Stomach (tissue), 9 donors: ENCODE measurements around the gene PSD4. TPM values are rescaled to one million over a fixed set of nuclear protein-coding genes. Genes with fewer than 3 reads are reported as not detected.
A peak's percentile ranks its signal among the peaks of the same experiment; 100 is the strongest.

Experiments
- DNase-seq, 2 donors: peaks; one replicate each; pipeline versions ENCODE4 v3.0.0 to v3.0.0-alpha.2; 2013 to 2019
- H3K27ac ChIP-seq, 5 donors: fragments of 200-600 bp in 4 of 5; sonication (generic) in 4 of 5; one replicate each; pipeline ENCODE4 v1.5.1; 2013 to 2019; ENCODE audit warnings: mild to moderate bottlenecking in 1 of 5, moderate library complexity in 1 of 5
- H3K27me3 ChIP-seq, 3 donors: fragments of 200-600 bp; sonication (generic); one replicate each; pipeline ENCODE4 v1.5.1; 2017 to 2019; ENCODE audit warnings: mixed run types in 1 of 3
- H3K36me3 ChIP-seq, 4 donors: fragments of 200-600 bp; sonication (generic); 1 replicate in 3 of 4; 2 replicates in 1 of 4; pipeline ENCODE4 v1.5.1; 2016 to 2019
- H3K4me1 ChIP-seq, 4 donors: fragments of 200-600 bp; sonication (generic); one replicate each; pipeline ENCODE4 v1.5.1; 2016 to 2019
- H3K4me3 ChIP-seq, 4 donors: fragments of 200-600 bp; sonication (generic) in 3 of 4; one replicate each; pipeline ENCODE4 v1.5.1; 2016 to 2019; ENCODE audit warnings: mild to moderate bottlenecking in 1 of 4
- H3K9me3 ChIP-seq, 4 donors: fragments of 200-600 bp; sonication (generic); one replicate each; pipeline ENCODE4 v1.5.1; 2016 to 2019
- CTCF ChIP-seq, 7 experiments: fragments of 450-650 bp in 4 of 7; fragments of 200-600 bp in 3 of 7; sonication (generic) in 3 of 7; IDR thresholded peaks; one replicate each; pipeline ENCODE4 v1.5.1; 2016 to 2019; ENCODE audit warnings: antibody characterized with exemption in 7 of 7, control low read depth in 2 of 7, mild to moderate bottlenecking in 1 of 7
- EP300 ChIP-seq: sonication (generic); formaldehyde crosslinking; IDR thresholded peaks from one replicate; pipeline ENCODE4 v1.6.1; 2017; ENCODE audit warnings: antibody characterized with exemption
- POLR2A ChIP-seq, 4 donors: fragments of 450-650 bp; IDR thresholded peaks; one replicate each; pipeline ENCODE4 v1.6.1; 2016; ENCODE audit warnings: antibody characterized with exemption in 4 of 4, control low read depth in 2 of 4, mild to moderate bottlenecking in 1 of 4, moderate library complexity in 1 of 4
- POLR2AphosphoS5 ChIP-seq, 3 donors: sonication (generic); formaldehyde crosslinking; IDR thresholded peaks; one replicate each; pipeline ENCODE4 v1.6.1; 2016; ENCODE audit warnings: antibody characterized with exemption in 3 of 3
- WGBS, 5 donors: extraction: QIAGEN DNeasy Blood & Tissue Kit in 3 of 5; methylation state at CpG; one replicate each; pipeline versions ENCODE4 v1.1.5 to v1.1.7; 2013 to 2018; 5-methylcytosine and 5-hydroxymethylcytosine counted together
- intact Hi-C: fragments of 100-400 bp; cut with DNase I; formaldehyde crosslinking; loops from one replicate; pipeline ENCODE4 v1.15.1; 2023; ENCODE audit warnings: low total_unique reads
- polyA plus RNA-seq, 3 donors: library from polyadenylated mRNA; stranded (reverse); fragments of 200-250 nt; gene quantifications; one replicate each; pipeline ENCODE4 v1.2.3, GENCODE V29; 2013
- total RNA-seq, 5 donors: library from RNA; depleted of rRNA; stranded (reverse); fragments of >200 nt; gene quantifications; one replicate each; pipeline versions ENCODE4 v1.1.0 to v1.2.3, GENCODE V29; 2014 to 2016
- donor health status: healthy with polysubstance abuse.
- donor health status: Bipolar disorder and iron deficiency.
- donor health status: healthy.

PSD4 gene
- total and polyA plus RNA-seq, 8 donors, result 19.9 to 146 (median 36.4) TPM

- no peak overlapping the region for H3K4me3 ChIP-seq
- peak in 1 of 2 donors; percentile 90 for DNase-seq
- intact Hi-C loops, result no loop called here
- H3K4me1 ChIP-seq, result peaks cover 22 to 55% (median 43%) of the 10 kb centered on the region in 4 donors
- H3K9me3 ChIP-seq, result no peaks in the 10 kb centered on the region
- WGBS, 5 donors, result 27 to 44% (median 35%) methylated on average over 12 of the region's 12 CpGs
- H3K27ac ChIP-seq, result peak overlapping the region; percentile 23 to 79 (median 63)
- TF ChIP-seq POLR2A (IDR thresholded peaks at IDR 0.05), result no peak
- no peak for TF ChIP-seq CTCF (IDR thresholded peaks at IDR 0.05)
- no peak for TF ChIP-seq EP300
- TF ChIP-seq POLR2AphosphoS5 (IDR thresholded peaks at IDR 0.05), result no peak
- H3K27me3 ChIP-seq, result no peaks in the 10 kb centered on the region
- H3K36me3 ChIP-seq, result no peaks in the 10 kb centered on the region
Measured at GRCh38 chr2:113225263-113226259, 51.8 kb downstream of the PSD4 start.

GRCh38 chr2:113226462-113226861, 52.7 kb downstream of the PSD4 start:
- H3K9me3 ChIP-seq, result no peaks in the 10 kb centered on the region
- peaks cover 27 to 61% (median 46%) of the 10 kb centered on the region in 4 donors for H3K4me1 ChIP-seq
- DNase-seq, result no peak
- no peak overlapping the region for H3K4me3 ChIP-seq
- TF ChIP-seq EP300 (no peak), POLR2AphosphoS5 (IDR thresholded peaks at IDR 0.05) (no peak), CTCF (IDR thresholded peaks at IDR 0.05) (no peak), POLR2A (IDR thresholded peaks at IDR 0.05) (no peak)
- H3K27me3 ChIP-seq, result no peaks in the 10 kb centered on the region
- no peaks in the 10 kb centered on the region for H3K36me3 ChIP-seq
- WGBS, 5 donors, result 75 to 92% (median 78%) methylated on average over 4 of the region's 4 CpGs
- intact Hi-C loops, result no loop called here
- H3K27ac ChIP-seq, result peak overlapping the region in 2 of 5 donors; percentile 63 to 65

GRCh38 chr2:113227290-113227689, 53.5 kb downstream of the PSD4 start:
- Histone ChIP-seq H3K27me3 (no peaks in the 10 kb centered on the region), H3K4me1 (peaks cover 21 to 59% (median 42%) of the 10 kb centered on the region in 4 donors), H3K27ac (peak overlapping the region in 2 of 5 donors; percentile 45 to 46), H3K4me3 (no peak overlapping the region), H3K36me3 (no peaks in the 10 kb centered on the region), H3K9me3 (no peaks in the 10 kb centered on the region)
- 35 to 68% (median 45%) methylated on average over 1 of the region's 1 CpG for WGBS, 5 donors
- DNase-seq, result no peak
- intact Hi-C loops, result no loop called here
- TF ChIP-seq EP300, result no peak
- no peak for TF ChIP-seq POLR2AphosphoS5 (IDR thresholded peaks at IDR 0.05)
- no peak for TF ChIP-seq POLR2A (IDR thresholded peaks at IDR 0.05)
- no peak for TF ChIP-seq CTCF (IDR thresholded peaks at IDR 0.05)

- Histone ChIP-seq H3K4me1 (peaks cover 21 to 59% (median 42%) of the 10 kb centered on the region in 4 donors), H3K27ac (peak overlapping the region in 4 of 5 donors; percentile 45 to 77 (median 52)), H3K27me3 (no peaks in the 10 kb centered on the region), H3K4me3 (no peak overlapping the region), H3K9me3 (no peaks in the 10 kb centered on the region), H3K36me3 (no peaks in the 10 kb centered on the region)
- no peak for DNase-seq
- intact Hi-C loops, result no loop called here
- TF ChIP-seq POLR2A (IDR thresholded peaks at IDR 0.05), result no peak
- TF ChIP-seq EP300, result no peak
- TF ChIP-seq POLR2AphosphoS5 (IDR thresholded peaks at IDR 0.05), result no peak
- TF ChIP-seq CTCF (IDR thresholded peaks at IDR 0.05), result no peak
- WGBS, 5 donors, result 66 to 79% (median 74%) methylated on average over 3 of the region's 3 CpGs
Measured at GRCh38 chr2:113227698-113228097, 53.9 kb downstream of the PSD4 start.
